ENCODE measurements around the gene FANK1. TPM values are rescaled to one million over a fixed set of nuclear protein-coding genes. Genes with fewer than 3 reads are reported as not detected.
"Not testable (repeated sequence)": the region's sequence is repeated elsewhere in the genome, so short reads cannot be mapped to it uniquely, and the experiment has no call there.

Gene FANK1
- polyA plus RNA-seq, 1 donor from 2014 or later, result 3.1 TPM

- H2AFZ ChIP-seq (ENCODE audit: low read depth, low read length), result no peak overlapping the region
- peaks cover 7% of the 10 kb centered on the region for H3K79me2 ChIP-seq (replicated peaks; ENCODE audit: insufficient read depth, low read length)
- H3K9ac ChIP-seq (ENCODE audit: low read length), result no peak overlapping the region
- H3K9me3 ChIP-seq (ENCODE audit: low read length), result no peaks in the 10 kb centered on the region
- no peaks in the 10 kb centered on the region for H3K9me2 ChIP-seq (ENCODE audit: insufficient read depth, low read length)
- no peaks in the 10 kb centered on the region for H3K36me3 ChIP-seq (ENCODE audit: insufficient read depth, low read length)
- no peaks in the 10 kb centered on the region for H3K27me3 ChIP-seq (ENCODE audit: insufficient read depth, low read depth, low read length)
- H4K20me1 ChIP-seq (ENCODE audit: insufficient read depth), result no peaks in the 10 kb centered on the region
- no peak for TF ChIP-seq POLR2AphosphoS5 (IDR thresholded peaks at IDR 0.05)
- no peak for TF ChIP-seq RAD21 (conservative IDR thresholded peaks at IDR 0.05)
- TF ChIP-seq EP300 (conservative IDR thresholded peaks at IDR 0.05; ENCODE audit: poor library complexity, severe bottlenecking), result no peak
- no peak for TF ChIP-seq CTCF (IDR thresholded peaks at IDR 0.05; ENCODE audit: poor library complexity, severe bottlenecking)
- TF ChIP-seq SMC3 (conservative IDR thresholded peaks at IDR 0.05; ENCODE audit: poor library complexity), result no peak
- no peak for TF ChIP-seq TAF1 (IDR thresholded peaks at IDR 0.05; ENCODE audit: low read depth)
- no peak for TF ChIP-seq MXI1 (conservative IDR thresholded peaks at IDR 0.05; ENCODE audit: poor library complexity, severe bottlenecking)
- TF ChIP-seq REST (IDR thresholded peaks at IDR 0.05; ENCODE audit: borderline replicate concordance), result no peak
- H3F3A ChIP-seq (ENCODE audit: insufficient read depth, low read length, poor library complexity, severe bottlenecking), result no peaks in the 10 kb centered on the region
- no peak overlapping the region for H3K4me3 ChIP-seq (ENCODE audit: low read length)
- H3K27ac ChIP-seq (ENCODE audit: low read length), result no peak overlapping the region
- H3K4me2 ChIP-seq (ENCODE audit: low read length), result no peak overlapping the region
These were observed 13.2 kb upstream of the FANK1 start for GRCh38 chr10:125883211-125883610.

- Histone ChIP-seq H4K20me1 (ENCODE audit: insufficient read depth) (no peaks in the 10 kb centered on the region), H3K4me2 (ENCODE audit: low read length) (no peak overlapping the region), H2AFZ (ENCODE audit: low read depth, low read length) (no peak overlapping the region), H3K27me3 (ENCODE audit: insufficient read depth, low read depth, low read length) (no peaks in the 10 kb centered on the region), H3F3A (ENCODE audit: insufficient read depth, low read length, poor library complexity, severe bottlenecking) (no peaks in the 10 kb centered on the region), H3K4me3 (ENCODE audit: low read length) (no peak overlapping the region), H3K9me2 (ENCODE audit: insufficient read depth, low read length) (no peaks in the 10 kb centered on the region), H3K9me3 (ENCODE audit: low read length) (no peaks in the 10 kb centered on the region), H3K27ac (ENCODE audit: low read length) (no peak overlapping the region), H3K79me2 (replicated peaks; ENCODE audit: insufficient read depth, low read length) (no peaks in the 10 kb centered on the region), H3K36me3 (ENCODE audit: insufficient read depth, low read length) (no peaks in the 10 kb centered on the region), H3K9ac (ENCODE audit: low read length) (no peak overlapping the region)
- no peak for TF ChIP-seq RAD21 (conservative IDR thresholded peaks at IDR 0.05)
These were observed 9.4 kb upstream of the FANK1 start for GRCh38 chr10:125886914-125887512.

GRCh38 chr10:125889441-125889840, 6.9 kb upstream of the FANK1 start:
- H3F3A ChIP-seq (ENCODE audit: insufficient read depth, low read length, poor library complexity, severe bottlenecking), result not testable (repeated sequence)

GRCh38 chr10:125892402-125892801, 4.0 kb upstream of the FANK1 start:
- H3K4me2 ChIP-seq (ENCODE audit: low read length); H3K9me3 ChIP-seq (ENCODE audit: low read length); H3K36me3 ChIP-seq (ENCODE audit: insufficient read depth, low read length); H3K9me2 ChIP-seq (ENCODE audit: insufficient read depth, low read length); H3K79me2 ChIP-seq (replicated peaks; ENCODE audit: insufficient read depth, low read length); H3K4me3 ChIP-seq (ENCODE audit: low read length); H3K9ac ChIP-seq (ENCODE audit: low read length); H3F3A ChIP-seq (ENCODE audit: insufficient read depth, low read length, poor library complexity, severe bottlenecking); H4K20me1 ChIP-seq (ENCODE audit: insufficient read depth); H3K27me3 ChIP-seq (ENCODE audit: insufficient read depth, low read depth, low read length); H2AFZ ChIP-seq (ENCODE audit: low read depth, low read length); H3K27ac ChIP-seq (ENCODE audit: low read length): not testable (repeated sequence)

More at GRCh38 chr10:125889441-125889840, 6.9 kb upstream of the FANK1 start:
- H2AFZ ChIP-seq (ENCODE audit: low read depth, low read length); H3K9ac ChIP-seq (ENCODE audit: low read length); H3K9me3 ChIP-seq (ENCODE audit: low read length); H3K9me2 ChIP-seq (ENCODE audit: insufficient read depth, low read length); H3K27ac ChIP-seq (ENCODE audit: low read length); H3K4me3 ChIP-seq (ENCODE audit: low read length); H3K79me2 ChIP-seq (replicated peaks; ENCODE audit: insufficient read depth, low read length); H3K36me3 ChIP-seq (ENCODE audit: insufficient read depth, low read length); H4K20me1 ChIP-seq (ENCODE audit: insufficient read depth); H3K27me3 ChIP-seq (ENCODE audit: insufficient read depth, low read depth, low read length); H3K4me2 ChIP-seq (ENCODE audit: low read length): not testable (repeated sequence)

GRCh38 chr10:125894176-125894575, 2.2 kb upstream of the FANK1 start:
- H4K20me1 ChIP-seq (ENCODE audit: insufficient read depth); H3K36me3 ChIP-seq (ENCODE audit: insufficient read depth, low read length); H3F3A ChIP-seq (ENCODE audit: insufficient read depth, low read length, poor library complexity, severe bottlenecking); H3K4me3 ChIP-seq (ENCODE audit: low read length); H2AFZ ChIP-seq (ENCODE audit: low read depth, low read length); H3K9me3 ChIP-seq (ENCODE audit: low read length); H3K27me3 ChIP-seq (ENCODE audit: insufficient read depth, low read depth, low read length); H3K79me2 ChIP-seq (replicated peaks; ENCODE audit: insufficient read depth, low read length); H3K9me2 ChIP-seq (ENCODE audit: insufficient read depth, low read length); H3K4me2 ChIP-seq (ENCODE audit: low read length); H3K27ac ChIP-seq (ENCODE audit: low read length); H3K9ac ChIP-seq (ENCODE audit: low read length): not testable (repeated sequence)

All from neural cell (in vitro differentiated cells).